HepG2 (cell line): Measurements from ENCODE around the gene SLC25A20. TPM values are rescaled to one million over a fixed set of nuclear protein-coding genes. Genes with fewer than 3 reads are reported as not detected.

ENCODE experiments used
- ARID4A ChIP-seq: sonication (generic); formaldehyde crosslinking; IDR thresholded peaks from 2 replicates; pipeline ENCODE4 v1.5.0; 2020; ENCODE audit warnings: mild to moderate bottlenecking, missing genetic modification reagents, borderline replicate concordance
- BORCS8-MEF2B ChIP-seq: sonication (generic); formaldehyde crosslinking; IDR thresholded peaks from 2 replicates; pipeline ENCODE4 v1.8.0; 2022; ENCODE audit warnings: mild to moderate bottlenecking, missing genetic modification reagents
- CREB1 ChIP-seq, 2 experiments: fragments of 450-650 bp in 1 of 2; IDR thresholded peaks; 2 replicates each; pipeline ENCODE4 v1.6.1; 2016 to 2017; ENCODE audit warnings: control low read depth in 1 of 2, mild to moderate bottlenecking in 1 of 2, missing compliant biosample characterization in 1 of 2, missing genetic modification characterization in 1 of 2
- DR1 ChIP-seq: sonication (generic); formaldehyde crosslinking; IDR thresholded peaks from 2 replicates; pipeline ENCODE4 v1.8.0; 2021; ENCODE audit warnings: mild to moderate bottlenecking, missing genetic modification reagents, inconsistent platforms
- JARID2 ChIP-seq: sonication (generic); formaldehyde crosslinking; IDR thresholded peaks from 2 replicates; pipeline ENCODE4 v1.8.1; 2023; ENCODE audit warnings: missing genetic modification reagents, inconsistent platforms; ENCODE audit not compliant: insufficient replicate concordance
- MED1 ChIP-seq: sonication (generic); formaldehyde crosslinking; IDR thresholded peaks from 2 replicates; pipeline ENCODE4 v1.4.0; 2020; ENCODE audit warnings: missing genetic modification reagents
- PTBP1 ChIP-seq: fragments of 200-400 bp; formaldehyde crosslinking; IDR thresholded peaks from 2 replicates; pipeline ENCODE4 v1.6.1; 2018; ENCODE audit warnings: low read length, low read depth; ENCODE audit not compliant: poor library complexity, severe bottlenecking
- SAP130 ChIP-seq: IDR thresholded peaks from 2 replicates; pipeline ENCODE4 v1.6.1; 2016; ENCODE audit warnings: low read depth
- SMAD1 ChIP-seq: sonication (generic); formaldehyde crosslinking; IDR thresholded peaks from 2 replicates; pipeline ENCODE4 v1.4.0; 2020; ENCODE audit warnings: missing genetic modification reagents, low read depth, mild to moderate bottlenecking, borderline replicate concordance
- SNAPC5 ChIP-seq: sonication (generic); formaldehyde crosslinking; IDR thresholded peaks from 2 replicates; pipeline ENCODE4 v1.8.1; 2023; ENCODE audit warnings: mild to moderate bottlenecking, missing genetic modification reagents, borderline replicate concordance
- TFDP2 ChIP-seq: sonication (generic); formaldehyde crosslinking; IDR thresholded peaks from 2 replicates; pipeline ENCODE4 v1.4.0; 2020; ENCODE audit warnings: missing genetic modification reagents
- ZNF138 ChIP-seq: sonication (generic); formaldehyde crosslinking; IDR thresholded peaks from 2 replicates; pipeline ENCODE4 v1.5.0; 2020; ENCODE audit warnings: mild to moderate bottlenecking, low read depth, missing genetic modification reagents
- ZNF251 ChIP-seq: sonication (generic); formaldehyde crosslinking; IDR thresholded peaks from 2 replicates; pipeline ENCODE4 v1.9.0; 2021; ENCODE audit warnings: mild to moderate bottlenecking, missing genetic modification reagents
- ZNF30 ChIP-seq: sonication (generic); formaldehyde crosslinking; IDR thresholded peaks from 2 replicates; pipeline ENCODE4 v1.5.0; 2020; ENCODE audit warnings: mild to moderate bottlenecking, missing genetic modification reagents
- ZNF674 ChIP-seq: sonication (generic); formaldehyde crosslinking; IDR thresholded peaks from 2 replicates; pipeline ENCODE4 v1.5.0; 2020; ENCODE audit warnings: low read depth, mild to moderate bottlenecking, missing genetic modification reagents
- ZNF773 ChIP-seq: sonication (generic); formaldehyde crosslinking; IDR thresholded peaks from 2 replicates; pipeline ENCODE4 v1.4.0; 2020; ENCODE audit warnings: missing genetic modification reagents, borderline replicate concordance
- polyA plus RNA-seq, 8 experiments: library from polyadenylated mRNA; depleted of rRNA in 3 of 8; stranded (reverse) in 7 of 8; unstranded in 1 of 8; fragments of >200 nt; fragmentation: Illumina TruSeq in 4 of 8; extraction: Trizol in 4 of 8; gene quantifications; 2 replicates each; pipeline versions ENCODE4 v1.2.1 to v1.2.3, GENCODE V29; 2011 to 2016; ENCODE audit warnings: low read depth in 4 of 8, missing spikeins in 1 of 8, mixed read lengths in 1 of 8; ENCODE audit not compliant: insufficient read depth in 1 of 8
- total RNA-seq, 5 experiments: library from RNA; depleted of rRNA; stranded (reverse); fragments of >200 nt; fragmentation: Illumina TruSeq; extraction: Trizol; gene quantifications; 2 replicates each; pipeline ENCODE4 v1.2.3, GENCODE V29; 2016; ENCODE audit warnings: low read depth in 1 of 5
- TF ChIP-seq, protein P1 (sequence below): sonication (generic); formaldehyde crosslinking; IDR thresholded peaks from 2 replicates; pipeline ENCODE4 v1.4.0; 2020; ENCODE audit warnings: missing genetic modification reagents

Gene SLC25A20
- total and polyA plus RNA-seq, 2 of the 13 experiments (the other 11 are each of a cell fraction or from before 2014, with no cell fraction given) = 21.1 to 26.6 TPM

DNA sequence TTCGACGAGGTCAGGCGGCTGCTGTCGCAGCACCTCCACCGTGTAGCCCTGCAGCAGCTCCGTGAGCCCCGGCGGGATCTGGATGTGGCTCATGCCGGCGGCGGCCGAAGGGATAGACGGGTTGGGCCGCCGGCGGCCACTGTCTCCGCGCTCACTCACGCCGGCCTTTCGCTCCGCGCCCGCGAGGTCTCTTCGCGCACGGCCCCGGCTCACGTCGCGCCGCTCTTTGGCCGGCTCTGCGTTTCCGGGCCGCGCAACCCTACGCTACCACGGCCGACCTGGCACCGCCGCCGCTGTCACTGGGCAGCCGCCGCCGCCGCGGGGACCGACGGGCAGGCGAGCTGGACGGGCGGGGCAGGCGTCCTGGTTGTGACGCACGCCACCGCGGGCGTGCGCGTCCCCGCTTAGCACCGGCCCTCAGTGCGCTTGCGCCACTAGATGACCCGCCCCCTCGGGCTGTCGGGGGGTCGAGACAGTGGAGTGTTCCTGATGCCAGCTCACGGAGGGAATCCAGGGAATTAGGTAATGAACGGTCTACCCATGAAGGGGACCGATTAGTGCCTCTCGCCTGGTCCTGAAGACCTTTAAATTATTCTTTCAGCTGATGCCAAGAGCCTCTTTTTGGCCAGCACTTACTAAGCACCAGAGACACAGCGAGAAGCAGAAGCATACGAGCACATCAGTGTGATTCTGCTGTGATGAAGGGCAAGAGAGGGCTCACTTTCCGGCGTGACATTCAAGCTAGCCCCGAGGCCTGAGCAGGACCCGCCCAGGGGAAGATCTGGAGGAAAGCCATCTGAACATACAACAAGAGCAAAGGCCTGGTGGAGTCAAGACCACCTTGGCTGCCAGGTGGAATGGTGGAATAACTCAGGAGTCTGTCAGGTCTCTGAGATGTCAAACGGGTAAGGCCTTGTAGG is 50.9 kb downstream of the SLC25A20 start, which contains the start of gene PRKAR2A (continued):
- TF ChIP-seq JARID2 (CRISPR knock-in tag) = no peak
- TF ChIP-seq MED1 (CRISPR knock-in tag) = no peak; the same call in none of the 2 replicates
- peak; percentile 94; the same call in 1 of the 2 replicates for TF ChIP-seq ARID4A (CRISPR knock-in tag)
- no peak for TF ChIP-seq BORCS8-MEF2B (CRISPR knock-in tag)
- TF ChIP-seq ZNF30 (CRISPR knock-in tag) = no peak
- TF ChIP-seq CREB1 (IDR thresholded peaks at IDR 0.05) = peak; percentile 71; the same call in 1 of the 2 replicates
- no peak for TF ChIP-seq CREB1 (CRISPR knock-in tag; IDR thresholded peaks at IDR 0.05)
- peak; percentile 46; the same call in 1 of the 2 replicates for TF ChIP-seq SNAPC5
- no peak for TF ChIP-seq PTBP1
- peak; percentile 81 for TF ChIP-seq SAP130
- peak; percentile 82; the same call in 1 of the 2 replicates for TF ChIP-seq ZNF773
- no peak for TF ChIP-seq ZNF674 (CRISPR knock-in tag)
- no peak for TF ChIP-seq TFDP2 (CRISPR knock-in tag)
- TF ChIP-seq, protein P1, sequence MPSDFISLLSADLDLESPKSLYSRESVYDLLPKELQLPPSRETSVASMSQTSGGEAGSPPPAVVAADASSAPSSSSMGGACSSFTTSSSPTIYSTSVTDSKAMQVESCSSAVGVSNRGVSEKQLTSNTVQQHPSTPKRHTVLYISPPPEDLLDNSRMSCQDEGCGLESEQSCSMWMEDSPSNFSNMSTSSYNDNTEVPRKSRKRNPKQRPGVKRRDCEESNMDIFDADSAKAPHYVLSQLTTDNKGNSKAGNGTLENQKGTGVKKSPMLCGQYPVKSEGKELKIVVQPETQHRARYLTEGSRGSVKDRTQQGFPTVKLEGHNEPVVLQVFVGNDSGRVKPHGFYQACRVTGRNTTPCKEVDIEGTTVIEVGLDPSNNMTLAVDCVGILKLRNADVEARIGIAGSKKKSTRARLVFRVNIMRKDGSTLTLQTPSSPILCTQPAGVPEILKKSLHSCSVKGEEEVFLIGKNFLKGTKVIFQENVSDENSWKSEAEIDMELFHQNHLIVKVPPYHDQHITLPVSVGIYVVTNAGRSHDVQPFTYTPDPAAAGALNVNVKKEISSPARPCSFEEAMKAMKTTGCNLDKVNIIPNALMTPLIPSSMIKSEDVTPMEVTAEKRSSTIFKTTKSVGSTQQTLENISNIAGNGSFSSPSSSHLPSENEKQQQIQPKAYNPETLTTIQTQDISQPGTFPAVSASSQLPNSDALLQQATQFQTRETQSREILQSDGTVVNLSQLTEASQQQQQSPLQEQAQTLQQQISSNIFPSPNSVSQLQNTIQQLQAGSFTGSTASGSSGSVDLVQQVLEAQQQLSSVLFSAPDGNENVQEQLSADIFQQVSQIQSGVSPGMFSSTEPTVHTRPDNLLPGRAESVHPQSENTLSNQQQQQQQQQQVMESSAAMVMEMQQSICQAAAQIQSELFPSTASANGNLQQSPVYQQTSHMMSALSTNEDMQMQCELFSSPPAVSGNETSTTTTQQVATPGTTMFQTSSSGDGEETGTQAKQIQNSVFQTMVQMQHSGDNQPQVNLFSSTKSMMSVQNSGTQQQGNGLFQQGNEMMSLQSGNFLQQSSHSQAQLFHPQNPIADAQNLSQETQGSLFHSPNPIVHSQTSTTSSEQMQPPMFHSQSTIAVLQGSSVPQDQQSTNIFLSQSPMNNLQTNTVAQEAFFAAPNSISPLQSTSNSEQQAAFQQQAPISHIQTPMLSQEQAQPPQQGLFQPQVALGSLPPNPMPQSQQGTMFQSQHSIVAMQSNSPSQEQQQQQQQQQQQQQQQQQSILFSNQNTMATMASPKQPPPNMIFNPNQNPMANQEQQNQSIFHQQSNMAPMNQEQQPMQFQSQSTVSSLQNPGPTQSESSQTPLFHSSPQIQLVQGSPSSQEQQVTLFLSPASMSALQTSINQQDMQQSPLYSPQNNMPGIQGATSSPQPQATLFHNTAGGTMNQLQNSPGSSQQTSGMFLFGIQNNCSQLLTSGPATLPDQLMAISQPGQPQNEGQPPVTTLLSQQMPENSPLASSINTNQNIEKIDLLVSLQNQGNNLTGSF = no peak
- no peak for TF ChIP-seq DR1 (CRISPR knock-in tag)
- TF ChIP-seq ZNF138 (CRISPR knock-in tag) = no peak
- peak; percentile 76; the same call in 1 of the 2 replicates for TF ChIP-seq SMAD1 (CRISPR knock-in tag)
- TF ChIP-seq ZNF251 (CRISPR knock-in tag) = 0 out of 2 replicates have a peak, but pooled peaks have one; percentile 17
